ENCODE data around the gene ANKRD18B.
"Not testable (repeated sequence)": the region's sequence is repeated elsewhere in the genome, so short reads cannot be mapped to it uniquely, and the experiment has no call there.

ANKRD18B gene

GRCh38 chr9:33614001-33614687 lies 90.1 kb downstream of the ANKRD18B start:
- no peak for DNase-seq

DNA sequence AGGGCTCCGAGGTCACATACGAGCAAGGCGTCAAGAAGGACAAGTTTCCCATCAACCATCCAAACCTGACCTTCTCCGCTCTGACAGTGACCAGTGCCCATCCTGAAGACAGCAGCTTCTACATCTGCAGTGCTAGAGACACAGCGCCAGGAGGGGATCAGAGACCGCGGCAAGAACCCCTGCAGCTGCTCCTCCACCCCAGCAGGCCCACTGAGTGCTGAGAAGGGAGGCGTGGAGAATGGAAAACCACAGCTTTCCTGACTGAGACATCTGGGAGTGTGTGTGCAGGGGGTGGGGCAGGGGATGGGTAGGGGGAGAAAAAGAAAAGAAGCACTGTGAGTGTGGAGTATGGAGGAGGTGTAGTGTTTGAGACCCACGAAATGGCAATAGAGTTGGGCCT lies 94.3 kb downstream of the ANKRD18B start:
- not testable (repeated sequence) for DNase-seq

DNA sequence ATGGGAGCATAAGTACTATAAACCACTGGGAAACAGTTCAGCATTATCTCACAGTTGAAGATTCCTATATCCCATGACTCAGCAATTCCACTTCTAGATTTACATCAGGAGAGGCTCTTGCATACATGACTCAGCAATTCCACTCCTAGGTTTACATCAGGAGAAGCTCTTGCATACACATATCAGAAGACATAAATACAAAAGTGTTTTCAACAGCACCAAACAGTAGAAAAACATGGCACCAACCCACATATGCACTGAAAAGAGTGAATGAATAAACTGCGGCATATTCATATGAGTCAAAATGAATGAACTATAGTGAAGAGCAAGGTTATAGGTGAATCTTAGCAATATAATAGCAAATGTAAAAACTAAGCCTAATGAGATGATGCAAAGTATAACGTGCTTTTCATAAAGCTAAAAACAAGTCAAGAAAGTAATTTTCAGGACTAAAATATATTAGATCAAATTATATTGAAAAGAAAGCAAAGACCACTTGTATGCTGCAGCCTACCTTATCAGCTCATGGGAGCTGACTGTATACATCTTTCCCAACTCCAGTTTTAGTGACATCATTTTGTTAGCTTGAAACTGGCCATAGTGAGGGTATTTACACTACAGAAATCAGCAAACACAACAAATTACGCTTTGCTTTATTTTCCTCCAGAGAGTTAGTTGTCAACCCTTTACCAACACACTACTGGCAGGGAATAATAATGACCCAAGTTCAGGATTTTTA lies 95.8 kb downstream of the ANKRD18B start:
- no peak for DNase-seq

DNA sequence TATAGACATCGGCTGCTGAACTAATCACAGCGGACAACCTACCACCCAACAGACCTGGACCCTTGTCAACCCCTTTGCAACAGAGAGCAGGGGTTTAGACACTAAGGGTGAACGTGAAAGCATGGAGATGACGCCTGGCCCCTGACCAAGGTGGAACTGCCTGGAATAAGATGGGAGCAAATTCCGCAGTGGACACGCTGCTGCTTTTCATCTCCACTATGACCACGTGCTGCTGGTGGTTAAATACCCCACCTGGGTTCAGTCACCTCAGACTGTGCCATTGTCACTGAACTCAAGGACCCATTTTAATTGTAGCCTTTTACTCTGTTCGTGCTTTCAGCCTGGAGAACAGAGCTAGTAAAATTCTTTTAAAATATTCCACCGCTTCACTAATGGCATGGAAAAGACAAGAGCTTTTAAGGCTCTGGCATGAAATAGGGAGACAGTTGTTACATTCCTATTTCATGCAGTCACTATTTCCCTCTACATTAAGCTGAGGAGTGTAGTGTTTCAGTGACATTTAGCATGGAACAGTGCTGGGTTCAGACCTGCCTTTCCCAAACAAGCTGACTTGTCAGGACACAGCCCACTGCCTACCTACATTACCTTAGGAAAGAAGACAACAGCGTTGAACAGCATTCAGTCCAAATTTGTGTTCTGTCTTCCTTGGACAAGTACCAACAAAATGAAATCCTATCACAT lies 96.8 kb downstream of the ANKRD18B start:
- no peak for DNase-seq

All from activated naive CD4-positive, alpha-beta T cell treated with anti-CD3 and anti-CD28 coated beads, Interleukin-2, amount 50 U/mL, for 16 hours (primary cell).